Liver (tissue), 3 donors: ENCODE data around the gene HCFC1.

Experiments used
- ATF3 ChIP-seq: IDR thresholded peaks from 2 replicates; pipeline ENCODE4 v1.6.1; 2016; ENCODE audit warnings: antibody characterized with exemption
- CTCF ChIP-seq: fragments of 150-350 bp; IDR thresholded peaks from 2 replicates; pipeline ENCODE4 v1.5.1; 2017; ENCODE audit warnings: improper control_type of control experiment, low read depth, low read length; ENCODE audit not compliant: missing input control
- FOXA1 ChIP-seq: IDR thresholded peaks from 2 replicates; pipeline ENCODE4 v1.6.1; 2016; ENCODE audit warnings: antibody characterized with exemption
- RAD21 ChIP-seq, 2 donors: IDR thresholded peaks; 2 replicates each; pipeline ENCODE4 v1.6.1; 2016; ENCODE audit warnings: antibody characterized with exemption in 2 of 2, mild to moderate bottlenecking in 2 of 2
- RXRA ChIP-seq, 2 donors: IDR thresholded peaks; 2 replicates each; pipeline ENCODE4 v1.6.1; 2017 to 2018; ENCODE audit warnings: antibody characterized with exemption in 2 of 2, mild to moderate bottlenecking in 1 of 2
- SP1 ChIP-seq: IDR thresholded peaks from 2 replicates; pipeline ENCODE4 v1.6.1; 2018; ENCODE audit warnings: antibody characterized with exemption, mild to moderate bottlenecking
- donor health status: healthy.
- donor health status: healthy.

- TF ChIP-seq RAD21 (IDR thresholded peaks at IDR 0.05) (no peak), SP1 (peak; percentile 1), FOXA1 (no peak), CTCF (no peak), ATF3 (no peak), RXRA (IDR thresholded peaks at IDR 0.05) (no peak)
Observed at GRCh38 chrX:153926552-153926857, 45.1 kb downstream of the HCFC1 start.
